DND-41 (cell line): ENCODE measurements around the gene NUMBL.

ENCODE experiments used
- ATAC-seq: fragments of 200-7000 bp; cut with Tn5 transposase; 3 replicates; pipeline ENCODE4 v1.9.1; 2021; ENCODE audit warnings: low read depth; ENCODE audit not compliant: insufficient read depth
- DNase-seq: peaks from one replicate; pipeline ENCODE4 v3.0.0-alpha.2; 2020
- H2AFZ ChIP-seq: 2 replicates; pipeline ENCODE4 v1.6.0; 2012; ENCODE audit warnings: low read depth, low read length
- H3K27ac ChIP-seq: 2 replicates; pipeline ENCODE4 v1.5.1; 2012; ENCODE audit warnings: low read length, inconsistent platforms
- H3K27me3 ChIP-seq: fragments of 200-600 bp; sonication (generic); 2 replicates; pipeline ENCODE4 v1.6.0; 2012; ENCODE audit warnings: low read length, mild to moderate bottlenecking, inconsistent platforms; ENCODE audit not compliant: insufficient read depth, poor library complexity
- H3K36me3 ChIP-seq: 2 replicates; pipeline ENCODE4 v1.5.1; 2012; ENCODE audit warnings: low read length, inconsistent platforms; ENCODE audit not compliant: insufficient read depth
- H3K4me1 ChIP-seq: 2 replicates; pipeline ENCODE4 v1.5.1; 2012; ENCODE audit warnings: mild to moderate bottlenecking, low read length; ENCODE audit not compliant: insufficient read depth
- H3K4me2 ChIP-seq: 2 replicates; pipeline ENCODE4 v1.6.0; 2012; ENCODE audit warnings: mild to moderate bottlenecking, moderate library complexity, low read length, inconsistent platforms; ENCODE audit not compliant: insufficient read depth
- H3K4me3 ChIP-seq, 2 experiments: fragments of 200-600 bp in 1 of 2; shearing (Covaris generic) in 1 of 2; 2 replicates each; pipeline ENCODE4 v1.5.1; 2012 to 2016; ENCODE audit warnings: inconsistent platforms in 2 of 2, low read length in 2 of 2, mild to moderate bottlenecking in 2 of 2, low read depth in 1 of 2, moderate library complexity in 1 of 2
- H3K79me2 ChIP-seq: 2 replicates; pipeline ENCODE4 v1.6.0; 2012; ENCODE audit warnings: low read length, inconsistent platforms; ENCODE audit not compliant: insufficient read depth
- H3K9ac ChIP-seq: 2 replicates; pipeline ENCODE4 v1.6.0; 2012; ENCODE audit warnings: low read depth, mild to moderate bottlenecking, inconsistent platforms, low read length, moderate library complexity
- H3K9me3 ChIP-seq: 2 replicates; pipeline ENCODE4 v1.5.1; 2012; ENCODE audit warnings: low read length, moderate library complexity, mild to moderate bottlenecking, inconsistent platforms; ENCODE audit not compliant: insufficient read depth, severe bottlenecking
- H4K20me1 ChIP-seq: 2 replicates; pipeline ENCODE4 v1.6.0; 2012; ENCODE audit warnings: low read length; ENCODE audit not compliant: insufficient read depth
- EZH2 ChIP-seq: IDR thresholded peaks from 3 replicates; pipeline ENCODE4 v1.6.1; 2012; ENCODE audit warnings: borderline replicate concordance, low read depth, mild to moderate bottlenecking, moderate library complexity, low read length, inconsistent platforms; ENCODE audit not compliant: severe bottlenecking
- TF ChIP-seq, protein P1 (sequence below): IDR thresholded peaks from 2 replicates; pipeline ENCODE4 v1.5.1; 2012; ENCODE audit warnings: borderline replicate concordance, low read length, moderate library complexity, mild to moderate bottlenecking; ENCODE audit not compliant: poor library complexity, severe bottlenecking; ENCODE audit errors: extremely low read depth

Gene NUMBL

DNA sequence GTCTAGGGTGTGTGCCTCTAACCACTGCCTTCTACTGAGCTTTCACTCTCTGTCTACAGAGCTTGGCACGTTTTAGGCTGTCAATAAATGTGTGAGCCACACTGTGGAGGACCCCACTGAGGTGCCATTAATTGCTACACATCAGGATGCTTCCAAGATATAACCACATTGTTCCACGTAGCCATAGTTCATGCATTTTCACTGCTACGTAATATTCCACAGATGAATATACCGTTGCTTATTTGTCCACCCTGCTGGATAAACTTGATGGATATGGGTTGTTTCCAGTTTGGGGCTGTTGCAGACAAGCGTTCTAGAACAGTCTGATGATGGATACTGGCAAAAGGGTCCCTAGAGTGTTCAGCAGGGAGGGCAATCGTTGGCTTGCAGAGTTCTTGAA is 11.3 kb upstream of the NUMBL start:
- no peak overlapping the region for H3K4me2 ChIP-seq
- no peak for DNase-seq
- H3K4me1 ChIP-seq = no peaks in the 10 kb centered on the region
- no peak for TF ChIP-seq EZH2
- TF ChIP-seq, protein P1, sequence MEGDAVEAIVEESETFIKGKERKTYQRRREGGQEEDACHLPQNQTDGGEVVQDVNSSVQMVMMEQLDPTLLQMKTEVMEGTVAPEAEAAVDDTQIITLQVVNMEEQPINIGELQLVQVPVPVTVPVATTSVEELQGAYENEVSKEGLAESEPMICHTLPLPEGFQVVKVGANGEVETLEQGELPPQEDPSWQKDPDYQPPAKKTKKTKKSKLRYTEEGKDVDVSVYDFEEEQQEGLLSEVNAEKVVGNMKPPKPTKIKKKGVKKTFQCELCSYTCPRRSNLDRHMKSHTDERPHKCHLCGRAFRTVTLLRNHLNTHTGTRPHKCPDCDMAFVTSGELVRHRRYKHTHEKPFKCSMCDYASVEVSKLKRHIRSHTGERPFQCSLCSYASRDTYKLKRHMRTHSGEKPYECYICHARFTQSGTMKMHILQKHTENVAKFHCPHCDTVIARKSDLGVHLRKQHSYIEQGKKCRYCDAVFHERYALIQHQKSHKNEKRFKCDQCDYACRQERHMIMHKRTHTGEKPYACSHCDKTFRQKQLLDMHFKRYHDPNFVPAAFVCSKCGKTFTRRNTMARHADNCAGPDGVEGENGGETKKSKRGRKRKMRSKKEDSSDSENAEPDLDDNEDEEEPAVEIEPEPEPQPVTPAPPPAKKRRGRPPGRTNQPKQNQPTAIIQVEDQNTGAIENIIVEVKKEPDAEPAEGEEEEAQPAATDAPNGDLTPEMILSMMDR = no peak
- no peak for ATAC-seq
- H3K27me3 ChIP-seq = no peaks in the 10 kb centered on the region
- no peak overlapping the region for H3K4me3 ChIP-seq
- H4K20me1 ChIP-seq = no peaks in the 10 kb centered on the region
- H3K79me2 ChIP-seq = no peaks in the 10 kb centered on the region
- H3K27ac ChIP-seq = no peak overlapping the region
- H2AFZ ChIP-seq = no peak overlapping the region
- peaks cover 35% of the 10 kb centered on the region for H3K36me3 ChIP-seq
- H3K9ac ChIP-seq = no peak overlapping the region
- H3K9me3 ChIP-seq = no peaks in the 10 kb centered on the region

GRCh38 chr19:40700083-40700482 is 9.6 kb upstream of the NUMBL start:
- Histone ChIP-seq H3K9me3 (no peaks in the 10 kb centered on the region), H3K27me3 (no peaks in the 10 kb centered on the region), H4K20me1 (no peaks in the 10 kb centered on the region), H3K4me1 (no peaks in the 10 kb centered on the region), H3K79me2 (no peaks in the 10 kb centered on the region), H2AFZ (no peak overlapping the region), H3K9ac (no peak overlapping the region), H3K27ac (no peak overlapping the region), H3K4me2 (no peak overlapping the region), H3K4me3 (no peak overlapping the region), H3K36me3 (peaks cover 36% of the 10 kb centered on the region)
- DNase-seq = no peak
- no peak for TF ChIP-seq EZH2
- TF ChIP-seq, protein P1 = no peak
- no peak for ATAC-seq

DNA sequence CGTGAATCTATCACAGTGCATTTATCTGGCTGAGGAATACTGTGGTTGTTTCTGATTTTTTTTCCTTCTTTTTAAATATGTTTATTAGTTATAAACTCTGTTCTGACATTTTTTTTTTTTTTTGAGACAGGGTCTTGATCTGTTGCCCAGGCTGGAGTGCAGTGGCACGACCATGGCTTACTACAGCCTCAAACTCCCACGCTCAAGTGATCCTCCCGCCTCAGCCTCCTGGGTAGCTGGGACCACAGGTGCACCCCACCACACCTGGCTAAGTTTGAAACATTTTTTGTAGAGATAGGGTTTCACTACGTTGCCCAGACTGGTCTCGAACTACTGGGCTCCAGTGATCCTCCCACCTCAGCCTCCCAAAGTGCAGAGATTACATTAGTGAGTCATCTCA is 6.6 kb upstream of the NUMBL start:
- Histone ChIP-seq H3K4me3 (no peak overlapping the region), H3K36me3 (peaks cover 14% of the 10 kb centered on the region; the same call in 1 of the 2 replicates), H3K9ac (no peak overlapping the region), H3K27ac (no peak overlapping the region), H4K20me1 (no peaks in the 10 kb centered on the region), H3K79me2 (no peaks in the 10 kb centered on the region), H3K9me3 (no peaks in the 10 kb centered on the region), H3K4me2 (no peak overlapping the region), H3K27me3 (no peaks in the 10 kb centered on the region), H3K4me1 (no peaks in the 10 kb centered on the region), H2AFZ (no peak overlapping the region)
- DNase-seq (no peak), ATAC-seq (no peak)
- TF ChIP-seq, protein P1 = no peak

DNA sequence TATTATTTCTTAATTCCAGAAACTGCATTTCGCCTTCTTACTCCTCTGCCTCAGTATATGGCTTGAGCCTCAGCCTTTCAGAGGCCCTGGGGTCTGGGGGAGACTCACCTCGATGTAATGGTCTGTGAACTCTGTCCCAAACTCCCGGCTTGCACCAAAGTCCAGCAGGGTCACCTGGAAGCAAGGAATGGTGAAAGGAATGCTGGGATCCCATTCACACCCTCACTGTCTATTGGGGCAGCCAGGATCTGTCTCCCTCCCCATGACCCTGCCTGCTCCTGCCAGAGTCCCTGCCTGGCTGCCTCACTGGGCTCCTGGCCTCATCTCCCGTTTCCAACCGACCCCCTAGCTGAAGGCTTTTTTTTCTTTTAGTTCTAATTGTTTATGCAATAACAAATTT is 5.4 kb upstream of the NUMBL start:
- Histone ChIP-seq H3K9me3 (no peaks in the 10 kb centered on the region), H3K36me3 (0 out of 2 replicates have a peak, but pooled peaks cover 7% of the 10 kb centered on the region), H3K79me2 (no peaks in the 10 kb centered on the region), H4K20me1 (no peaks in the 10 kb centered on the region), H3K27ac (no peak overlapping the region), H3K4me1 (peaks cover 6% of the 10 kb centered on the region), H3K4me2 (no peak overlapping the region), H3K4me3 (no peak overlapping the region), H3K9ac (no peak overlapping the region), H2AFZ (no peak overlapping the region), H3K27me3 (no peaks in the 10 kb centered on the region)
- DNase-seq (no peak), ATAC-seq (no peak)
- TF ChIP-seq, protein P1 = no peak
- no peak for TF ChIP-seq EZH2
